B cell (primary cell): ENCODE data around the gene SYTL2. TPM values are rescaled to one million over a fixed set of nuclear protein-coding genes. Genes with fewer than 3 reads are reported as not detected.

Source experiments
- ATAC-seq: fragments of 200-7000 bp; cut with Tn5 transposase; one replicate; pipeline ENCODE4 v1.10.0; 2021; ENCODE audit warnings: low read depth, mild to moderate bottlenecking, moderate number of reproducible peaks, moderate library complexity
- CTCF ChIA-PET: fragments of 350-600 bp; sonication (Branson Sonifier 250); formaldehyde crosslinking; loops from one replicate; lab custom pipeline; 2021; ENCODE audit warnings: antibody characterized with exemption, inconsistent platforms; lab: Charles Lee
- POLR2A ChIA-PET: fragments of 350-600 bp; sonication (Branson Sonifier 250); formaldehyde crosslinking; loops from one replicate; lab custom pipeline; 2021; ENCODE audit warnings: antibody characterized with exemption; lab: Charles Lee
- DNase-seq: peaks from one replicate; pipeline ENCODE4 v3.0.0; 2013
- H2AFZ ChIP-seq: 2 replicates; pipeline ENCODE4 v1.6.1; 2012; ENCODE audit warnings: mild to moderate bottlenecking, low read depth, low read length; ENCODE audit not compliant: insufficient read depth, poor library complexity, severe bottlenecking
- H3K27ac ChIP-seq, 2 donors: 1 replicate in 1 of 2; 2 replicates in 1 of 2; pipeline ENCODE4 v1.5.1; 2012 to 2013; ENCODE audit warnings: low read length in 2 of 2, mild to moderate bottlenecking in 2 of 2, moderate library complexity in 1 of 2
- H3K27me3 ChIP-seq, 4 experiments: fragments of 200-600 bp in 1 of 4; sonication (generic) in 1 of 4; replicated peaks in 1 of 4; 1 replicate in 2 of 4; 2 replicates in 2 of 4; pipeline versions ENCODE4 v1.6.1 to v1.7.0; 2013 to 2016; ENCODE audit warnings: low read length in 3 of 4, mild to moderate bottlenecking in 2 of 4, mixed read lengths in 1 of 4, moderate library complexity in 1 of 4; ENCODE audit not compliant: insufficient read depth in 4 of 4, control insufficient read depth in 3 of 4; ENCODE audit errors: control extremely low read depth in 1 of 4
- H3K36me3 ChIP-seq, 2 experiments: replicated peaks in 1 of 2; 1 replicate in 1 of 2; 2 replicates in 1 of 2; pipeline versions ENCODE4 v1.6.1 to v1.7.1; 2013; ENCODE audit warnings: low read length in 1 of 2; ENCODE audit not compliant: insufficient read depth in 2 of 2, control insufficient read depth in 1 of 2; ENCODE audit errors: control extremely low read depth in 1 of 2, extremely low read depth in 1 of 2
- H3K4me1 ChIP-seq, 2 donors: fragments of 200-600 bp in 1 of 2; sonication (generic) in 1 of 2; 1 replicate in 1 of 2; 2 replicates in 1 of 2; pipeline versions ENCODE4 v1.5.1 to v1.6.1; 2013 to 2017; ENCODE audit warnings: low read length in 2 of 2; ENCODE audit not compliant: control insufficient read depth in 2 of 2, insufficient read depth in 2 of 2
- H3K4me2 ChIP-seq: replicated peaks from 2 replicates; pipeline ENCODE3; 2012; ENCODE audit warnings: mild to moderate bottlenecking, low read depth, low read length; ENCODE audit not compliant: poor library complexity, severe bottlenecking
- H3K4me3 ChIP-seq, 5 experiments: fragments of 200-600 bp in 1 of 5; sonication (generic) in 1 of 5; 1 replicate in 3 of 5; 2 replicates in 2 of 5; pipeline versions ENCODE4 v1.5.1 to v1.7.0; 2011 to 2016; ENCODE audit warnings: low read length in 4 of 5, mild to moderate bottlenecking in 4 of 5, low read depth in 2 of 5, control low read depth in 1 of 5, moderate library complexity in 1 of 5; ENCODE audit not compliant: insufficient read depth in 1 of 5; ENCODE audit errors: control extremely low read depth in 1 of 5, extremely low read depth in 1 of 5
- H3K79me2 ChIP-seq: fragments of 200-600 bp; sonication (generic); one replicate; pipeline ENCODE4 v1.6.0; 2016; ENCODE audit warnings: low read length; ENCODE audit not compliant: control insufficient read depth, insufficient read depth
- H3K9ac ChIP-seq: fragments of 200-600 bp; sonication (generic); 2 replicates; pipeline ENCODE4 v1.6.1; 2017; ENCODE audit warnings: mild to moderate bottlenecking, low read length, moderate library complexity
- H3K9me3 ChIP-seq, 3 donors: one replicate each; pipeline versions ENCODE4 v1.6.1 to v1.7.1; 2013; ENCODE audit warnings: low read length in 2 of 3; ENCODE audit not compliant: control insufficient read depth in 2 of 3, insufficient read depth in 1 of 3; ENCODE audit errors: control extremely low read depth in 1 of 3
- H4K20me1 ChIP-seq: 2 replicates; pipeline ENCODE4 v1.6.0; 2012; ENCODE audit warnings: mild to moderate bottlenecking, low read length; ENCODE audit not compliant: insufficient read depth, control insufficient read depth, poor library complexity, severe bottlenecking
- H3K27ac Mint-ChIP-seq: one replicate; pipeline ENCODE4 v1.8.0; 2021; ENCODE audit warnings: mixed read lengths
- H3K27me3 Mint-ChIP-seq: one replicate; pipeline ENCODE4 v1.8.0; 2021; ENCODE audit warnings: mixed read lengths
- H3K4me1 Mint-ChIP-seq: one replicate; pipeline ENCODE4 v1.8.0; 2021; ENCODE audit warnings: mixed read lengths
- H3K4me3 Mint-ChIP-seq: one replicate; pipeline ENCODE4 v1.8.0; 2021; ENCODE audit warnings: mixed read lengths
- H3K9me3 Mint-ChIP-seq: one replicate; pipeline ENCODE4 v1.8.0; 2022; ENCODE audit warnings: mixed read lengths; ENCODE audit not compliant: insufficient read depth
- EZH2 ChIP-seq: IDR thresholded peaks from 2 replicates; pipeline ENCODE4 v1.6.1; 2012; ENCODE audit warnings: borderline replicate concordance, low read depth, mild to moderate bottlenecking, moderate library complexity, low read length; ENCODE audit not compliant: insufficient read depth, poor library complexity, severe bottlenecking
- WGBS: methylation state at CpG from one replicate; pipeline ENCODE4 v1.1.5; 2013; ENCODE audit warnings: missing lambda C conversion rate; ENCODE audit not compliant: insufficient coverage; 5-methylcytosine and 5-hydroxymethylcytosine counted together
- intact Hi-C: fragments of 100-400 bp; cut with micrococcal nuclease; formaldehyde crosslinking; loops from one replicate; pipeline ENCODE4 v1.10.0; 2022
- polyA plus RNA-seq: library from polyadenylated mRNA; depleted of rRNA; stranded (reverse); fragments of >200 nt; gene quantifications from 2 replicates; pipeline ENCODE4 v1.2.3, GENCODE V29; 2012
- total RNA-seq, 2 donors: library from RNA; stranded (reverse); fragments of 120-200 nt in 1 of 2; gene quantifications; 1 replicate in 1 of 2; 2 replicates in 1 of 2; pipeline versions ENCODE4 v1.2.3 to v1.2.4, GENCODE V29; 2013 to 2022
- TF ChIP-seq, protein P1 (sequence below): fragments of 200-600 bp; IDR thresholded peaks from one replicate; pipeline ENCODE4 v1.8.0; 2022; ENCODE audit warnings: antibody characterized with exemption, mild to moderate bottlenecking

SYTL2 gene
- total and polyA plus RNA-seq, 2 donors (not counting 1 experiment from before 2014, with no cell fraction given) = 0.86 to 2.9 TPM

DNA sequence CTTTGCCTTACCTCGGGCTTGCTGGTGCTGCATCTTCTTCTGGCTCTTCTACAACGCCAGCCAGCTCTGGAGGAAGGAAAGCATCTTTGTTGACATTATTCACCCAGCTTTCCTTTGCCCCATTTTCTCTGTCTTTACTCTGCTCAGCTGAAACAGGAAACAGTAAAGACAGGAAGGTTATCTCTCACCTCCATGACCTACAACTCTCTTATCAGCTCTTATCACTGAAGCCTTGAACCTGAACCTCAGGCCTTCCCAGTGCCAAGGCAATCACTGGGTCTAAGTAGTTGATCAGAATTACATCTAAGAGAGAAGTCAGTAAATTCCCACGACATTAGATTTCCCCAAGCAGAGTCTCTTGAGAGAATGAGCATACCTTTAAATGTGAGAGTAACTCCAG lies 65.3 kb downstream of the SYTL2 start:
- no peaks in the 10 kb centered on the region for H4K20me1 ChIP-seq
- Mint-ChIP-seq H3K9me3 (no peaks in the 10 kb centered on the region), H3K4me1 (peaks cover 4% of the 10 kb centered on the region), H3K27me3 (peaks cover 3% of the 10 kb centered on the region), H3K4me3 (no peak overlapping the region), H3K27ac (no peak overlapping the region)
- no peaks in the 10 kb centered on the region for H3K27me3 ChIP-seq
- ChIA-PET POLR2A (no interaction called here), CTCF (no interaction called here)
- no peak overlapping the region for H3K4me3 ChIP-seq
- no peak overlapping the region for H3K27ac ChIP-seq
- 24% methylated on average over 2 of the region's 3 CpGs for WGBS
- DNase-seq = no peak
- H3K4me2 ChIP-seq = no peak overlapping the region
- H3K9me3 ChIP-seq = no peaks in the 10 kb centered on the region
- no peaks in the 10 kb centered on the region for H3K79me2 ChIP-seq
- intact Hi-C loops = no loop called here
- H3K9ac ChIP-seq = no peak overlapping the region
- H3K36me3 ChIP-seq = no peaks in the 10 kb centered on the region
- H2AFZ ChIP-seq = no peak overlapping the region
- no peaks in the 10 kb centered on the region for H3K4me1 ChIP-seq
- TF ChIP-seq EZH2 = no peak
- TF ChIP-seq, protein P1, sequence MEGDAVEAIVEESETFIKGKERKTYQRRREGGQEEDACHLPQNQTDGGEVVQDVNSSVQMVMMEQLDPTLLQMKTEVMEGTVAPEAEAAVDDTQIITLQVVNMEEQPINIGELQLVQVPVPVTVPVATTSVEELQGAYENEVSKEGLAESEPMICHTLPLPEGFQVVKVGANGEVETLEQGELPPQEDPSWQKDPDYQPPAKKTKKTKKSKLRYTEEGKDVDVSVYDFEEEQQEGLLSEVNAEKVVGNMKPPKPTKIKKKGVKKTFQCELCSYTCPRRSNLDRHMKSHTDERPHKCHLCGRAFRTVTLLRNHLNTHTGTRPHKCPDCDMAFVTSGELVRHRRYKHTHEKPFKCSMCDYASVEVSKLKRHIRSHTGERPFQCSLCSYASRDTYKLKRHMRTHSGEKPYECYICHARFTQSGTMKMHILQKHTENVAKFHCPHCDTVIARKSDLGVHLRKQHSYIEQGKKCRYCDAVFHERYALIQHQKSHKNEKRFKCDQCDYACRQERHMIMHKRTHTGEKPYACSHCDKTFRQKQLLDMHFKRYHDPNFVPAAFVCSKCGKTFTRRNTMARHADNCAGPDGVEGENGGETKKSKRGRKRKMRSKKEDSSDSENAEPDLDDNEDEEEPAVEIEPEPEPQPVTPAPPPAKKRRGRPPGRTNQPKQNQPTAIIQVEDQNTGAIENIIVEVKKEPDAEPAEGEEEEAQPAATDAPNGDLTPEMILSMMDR = no peak
- no peak for ATAC-seq

DNA sequence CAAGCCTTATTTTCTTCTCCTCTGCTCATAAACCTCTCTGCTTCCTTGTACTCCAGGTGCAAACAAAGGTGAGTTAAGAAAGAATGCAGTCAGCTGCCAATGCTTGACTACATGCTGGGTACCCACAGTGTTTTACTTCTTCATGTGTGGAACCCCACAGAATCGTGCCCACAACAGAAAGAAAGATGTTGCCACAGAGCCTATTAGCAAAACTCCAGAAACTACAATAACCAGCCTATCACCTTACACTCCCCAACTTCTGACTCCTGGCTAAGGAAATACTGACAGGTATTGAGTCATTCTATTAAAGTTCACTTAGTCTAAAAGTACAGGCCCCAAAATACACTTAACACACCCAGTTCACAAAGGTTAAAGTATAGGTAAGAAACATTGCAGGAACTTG lies 68.1 kb downstream of the SYTL2 start:
- H3K4me1 Mint-ChIP-seq = peaks cover 4% of the 10 kb centered on the region

More for the DNA sequence above, 68.1 kb downstream of the SYTL2 start:
- TF ChIP-seq, protein P1 = no peak
- no peak for TF ChIP-seq EZH2
- DNase-seq (no peak), ATAC-seq (no peak)
- intact Hi-C loops = no loop called here
- H3K4me3 ChIP-seq = no peak overlapping the region
- no peaks in the 10 kb centered on the region for H3K36me3 ChIP-seq
- no peak overlapping the region for H3K9ac ChIP-seq
- H3K4me3 Mint-ChIP-seq = no peak overlapping the region
- ChIA-PET POLR2A (no interaction called here), CTCF (no interaction called here)
- no CpG with 5 or more reads among the region's 1 CpG for WGBS
- no peak overlapping the region for H3K4me2 ChIP-seq
- no peaks in the 10 kb centered on the region for H3K27me3 Mint-ChIP-seq
- H3K9me3 ChIP-seq = no peaks in the 10 kb centered on the region
- no peak overlapping the region for H2AFZ ChIP-seq
- H3K79me2 ChIP-seq = no peaks in the 10 kb centered on the region
- no peaks in the 10 kb centered on the region for H3K27me3 ChIP-seq
- H3K9me3 Mint-ChIP-seq = no peaks in the 10 kb centered on the region
- no peaks in the 10 kb centered on the region for H4K20me1 ChIP-seq
- H3K4me1 ChIP-seq = no peaks in the 10 kb centered on the region
- no peak overlapping the region for H3K27ac Mint-ChIP-seq
- no peak overlapping the region for H3K27ac ChIP-seq
